SK-MEL-5 (cell line): ENCODE results near the gene RBM19. TPM values are rescaled to one million over a fixed set of nuclear protein-coding genes. Genes with fewer than 3 reads are reported as not detected.

ENCODE experiments used
- DNase-seq: peaks from one replicate; pipeline ENCODE4 v3.0.0-alpha.2; 2016; ENCODE audit warnings: low read depth, low spot score
- in situ Hi-C: cut with HindIII; loops from 2 replicates; pipeline ENCODE4 v1.10.0; 2016; ENCODE audit warnings: low sequenced_read_pairs, high pct_unique_total_duplicates, low pct_unique_long_range_greater_than_20kb
- total RNA-seq: library from RNA; depleted of rRNA; stranded (reverse); fragments of >200 nt; shearing (Covaris generic); gene quantifications from 2 replicates; pipeline ENCODE4 v1.2.3, GENCODE V29; 2014

Gene RBM19
- total RNA-seq, 1 experiment from 2014 or later, result 53.6 TPM

DNA sequence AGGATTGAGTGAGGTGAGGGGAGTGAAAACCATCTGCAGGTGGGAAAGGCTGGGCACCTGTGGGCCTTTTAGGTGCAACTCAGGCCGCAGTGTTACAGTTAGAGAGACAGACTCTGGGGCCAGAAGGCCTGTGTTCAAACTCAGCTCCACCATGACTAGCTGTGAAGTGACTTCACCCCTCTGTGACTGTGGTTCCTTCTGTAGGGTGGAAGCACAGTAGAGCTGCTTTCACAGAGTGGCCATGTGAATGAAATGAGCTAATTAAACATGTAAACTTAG, 25.0 kb downstream of the RBM19 start:
- no peak for DNase-seq
- in situ Hi-C loops, result no loop called here

DNA sequence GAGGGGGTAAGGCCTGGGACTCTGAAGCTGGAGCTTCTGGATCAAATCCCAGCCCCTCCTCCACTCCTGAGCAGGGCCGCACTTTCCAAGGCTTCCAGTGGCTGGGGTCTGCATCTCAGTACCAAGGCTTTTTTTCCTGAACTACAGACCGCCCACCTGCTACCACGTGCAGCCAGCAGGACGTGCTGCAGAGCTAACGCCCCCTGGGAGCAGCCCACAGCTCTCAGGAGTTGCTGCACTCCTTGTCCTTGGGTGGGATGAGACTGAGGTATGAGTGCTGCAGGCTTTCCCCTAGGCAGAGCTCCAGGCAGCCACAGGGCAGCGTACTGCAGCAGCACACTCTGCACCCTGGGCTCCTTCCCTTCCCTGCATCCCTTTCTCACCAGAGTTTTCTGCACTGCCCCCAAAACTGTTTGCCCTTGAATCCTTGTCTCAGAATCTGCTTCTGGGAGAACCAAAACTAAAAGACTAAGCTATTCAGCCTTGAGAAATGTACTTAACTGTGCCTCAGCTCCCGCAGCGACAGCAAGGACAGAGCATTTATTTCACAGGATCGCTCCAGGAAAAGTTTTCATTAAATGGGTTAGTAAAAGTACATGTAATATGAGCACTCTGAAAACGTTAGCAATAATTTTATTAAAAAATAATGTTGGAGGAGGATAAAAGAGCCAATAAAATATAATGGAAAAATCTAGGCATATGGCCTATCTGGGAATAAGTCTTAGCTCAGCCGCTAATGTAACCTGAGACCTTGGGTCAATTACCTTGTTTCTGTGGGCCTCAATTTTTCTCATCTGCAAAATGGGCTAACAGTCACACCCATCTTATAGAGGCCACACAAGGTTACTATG, 25.5 kb downstream of the RBM19 start:
- in situ Hi-C loops, result no loop called here
- DNase-seq, result no peak

GRCh38 chr12:113939867-113940266, 26.3 kb downstream of the RBM19 start:
- DNase-seq, result no peak
- in situ Hi-C loops, result no loop called here

- DNase-seq, result no peak
- in situ Hi-C loops, result no loop called here
Observed at GRCh38 chr12:113938471-113938870, 27.7 kb downstream of the RBM19 start.

- in situ Hi-C loops, result no loop called here
Observed at GRCh38 chr12:113936460-113936859, 29.7 kb downstream of the RBM19 start.

GRCh38 chr12:113935459-113935858, 30.7 kb downstream of the RBM19 start:
- in situ Hi-C loops, result no loop called here
- DNase-seq, result no peak

More at GRCh38 chr12:113936460-113936859, 29.7 kb downstream of the RBM19 start:
- DNase-seq, result peak; percentile 32

DNA sequence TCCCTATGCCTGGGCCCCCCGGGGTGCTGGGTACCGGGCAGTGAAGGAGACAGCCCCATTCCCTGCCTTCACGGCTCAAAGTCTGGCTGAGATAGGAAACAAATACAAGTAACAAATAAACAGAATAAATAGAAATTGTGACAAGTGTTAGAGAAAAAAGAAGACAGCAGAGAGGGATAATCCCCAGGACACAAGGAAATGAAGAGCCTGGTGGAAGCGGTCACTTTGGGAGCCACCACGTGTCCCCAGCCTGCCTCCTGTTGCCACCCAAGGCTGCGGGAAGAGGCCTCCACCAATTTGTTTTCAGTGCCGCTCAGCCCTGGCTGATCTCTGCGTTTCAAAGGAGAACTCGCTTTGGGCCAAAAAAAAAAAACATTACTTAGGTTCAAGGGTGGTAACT, 31.2 kb downstream of the RBM19 start:
- in situ Hi-C loops, result no loop called here
- no peak for DNase-seq

DNA sequence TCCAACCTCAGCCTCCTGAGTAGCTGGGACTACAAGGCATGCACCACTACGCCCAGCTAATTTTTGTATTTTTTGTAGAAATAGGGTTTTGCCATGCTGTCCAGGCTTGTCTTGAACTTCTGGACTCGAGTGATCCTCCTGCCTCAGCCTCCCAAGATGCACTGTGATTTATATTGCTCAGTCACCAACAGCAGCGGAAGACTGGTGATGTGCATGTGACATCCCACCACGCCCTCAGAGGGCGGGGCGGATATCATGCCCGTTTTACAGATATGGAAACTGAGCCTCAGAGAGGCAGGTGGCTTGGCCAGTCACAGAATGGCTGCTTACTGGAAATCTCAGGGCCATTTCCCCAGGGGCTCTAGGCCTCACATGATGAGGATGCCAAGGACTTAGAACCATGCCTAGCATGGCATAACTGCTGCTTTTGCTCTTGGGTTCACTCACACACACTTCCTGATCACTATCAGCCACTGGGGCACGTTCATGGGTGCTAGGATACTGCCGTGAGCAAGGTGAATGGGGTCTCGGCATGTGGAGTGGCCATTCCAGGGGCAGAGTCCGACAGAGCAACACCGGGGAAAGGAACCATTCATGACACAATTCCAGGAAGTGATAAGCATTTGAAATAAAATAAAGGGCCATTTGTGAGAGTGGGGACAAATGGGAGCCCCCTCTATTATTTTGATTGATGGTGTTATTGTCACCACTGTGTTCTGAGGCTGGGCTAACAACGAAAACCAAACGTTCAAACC, 31.9 kb downstream of the RBM19 start:
- in situ Hi-C loops, result no loop called here
- DNase-seq, result no peak

GRCh38 chr12:113933201-113933786, 32.8 kb downstream of the RBM19 start:
- peak; percentile 91 for DNase-seq

DNA sequence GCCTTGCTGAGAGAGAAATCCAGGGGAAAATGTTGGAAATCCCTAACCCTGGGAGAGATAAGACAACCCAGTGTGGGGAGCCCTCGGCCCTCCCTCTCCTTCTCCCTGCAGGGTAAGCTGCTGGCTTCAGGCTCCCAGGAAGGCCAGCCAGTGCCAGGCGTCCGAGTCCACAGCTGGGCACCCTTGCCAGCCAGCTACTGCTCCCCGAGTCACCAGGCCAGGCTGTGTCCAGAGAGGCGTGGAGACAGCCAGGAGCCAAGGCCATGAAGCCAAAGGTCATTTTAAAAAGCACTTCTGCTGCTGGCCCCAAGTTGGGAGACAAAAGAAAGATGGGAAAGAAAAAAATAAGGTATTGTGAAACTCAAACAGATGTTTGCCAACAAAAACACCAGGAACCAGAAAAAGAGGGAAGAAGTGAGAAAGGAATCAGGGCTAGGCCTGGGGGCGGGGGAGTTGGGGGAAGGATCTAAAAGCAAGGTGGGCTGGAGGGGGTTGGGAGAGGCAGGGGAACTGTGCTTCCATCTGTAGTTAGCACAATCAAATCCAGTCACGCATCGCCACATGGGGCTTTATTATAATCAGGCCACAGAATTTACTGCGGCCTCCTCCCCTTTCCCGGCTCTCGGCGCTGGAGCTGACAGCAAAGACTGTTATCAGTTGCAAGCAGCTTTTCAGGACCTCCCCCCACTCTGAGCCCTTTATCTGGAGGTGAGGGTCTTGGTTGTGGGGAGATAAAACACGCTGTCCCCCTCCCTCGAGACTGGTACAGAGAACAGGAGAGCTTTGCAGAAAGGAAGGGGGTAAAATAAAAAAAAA, 33.5 kb downstream of the RBM19 start:
- no peak for DNase-seq
- in situ Hi-C loops, result no loop called here

More at GRCh38 chr12:113933201-113933786, 32.8 kb downstream of the RBM19 start:
- in situ Hi-C loops, result no loop called here

DNA sequence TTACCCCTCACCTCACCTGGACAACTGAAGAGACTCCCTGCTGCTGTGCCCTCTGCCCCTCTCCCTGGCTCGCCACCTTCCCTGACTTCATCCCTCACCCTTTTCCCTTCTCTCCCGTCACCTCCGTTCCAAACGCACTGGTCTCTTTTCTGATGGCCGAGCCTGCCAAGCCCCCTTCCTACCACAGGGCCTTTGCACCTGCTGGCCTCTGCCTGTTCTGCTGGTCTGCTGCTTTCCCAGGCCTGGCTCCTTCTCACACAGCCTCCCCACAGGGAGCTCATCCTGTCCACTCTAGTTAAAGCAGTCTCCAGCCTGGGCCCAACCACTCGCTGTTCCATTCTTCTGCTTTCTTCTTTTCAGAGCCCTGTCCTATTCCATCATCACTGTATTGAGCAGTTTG, 34.6 kb downstream of the RBM19 start:
- DNase-seq, result no peak
- in situ Hi-C loops, result no loop called here

DNA sequence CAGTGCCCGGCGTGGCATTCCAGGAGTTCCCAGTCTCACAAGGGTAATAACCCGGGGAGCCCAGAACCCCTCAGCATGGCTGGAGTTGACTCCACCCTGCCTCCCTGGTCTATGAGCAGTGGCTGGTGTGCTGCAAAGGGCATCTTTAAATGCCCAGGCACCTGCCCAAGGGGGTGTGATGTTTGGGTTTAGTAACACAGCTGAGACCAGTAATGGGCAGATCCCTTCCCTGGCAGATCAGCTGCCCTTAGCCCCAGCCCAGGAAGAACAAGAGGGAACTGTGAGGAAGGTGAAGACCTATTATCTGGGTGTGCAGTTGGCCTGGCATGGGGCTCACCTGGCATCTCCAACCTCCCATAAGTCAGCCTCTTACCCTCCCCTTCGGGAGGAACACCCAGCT, 35.9 kb downstream of the RBM19 start:
- in situ Hi-C loops, result no loop called here
- DNase-seq, result no peak

- no peak for DNase-seq
Observed at GRCh38 chr12:113929312-113929989, 36.7 kb downstream of the RBM19 start.

DNA sequence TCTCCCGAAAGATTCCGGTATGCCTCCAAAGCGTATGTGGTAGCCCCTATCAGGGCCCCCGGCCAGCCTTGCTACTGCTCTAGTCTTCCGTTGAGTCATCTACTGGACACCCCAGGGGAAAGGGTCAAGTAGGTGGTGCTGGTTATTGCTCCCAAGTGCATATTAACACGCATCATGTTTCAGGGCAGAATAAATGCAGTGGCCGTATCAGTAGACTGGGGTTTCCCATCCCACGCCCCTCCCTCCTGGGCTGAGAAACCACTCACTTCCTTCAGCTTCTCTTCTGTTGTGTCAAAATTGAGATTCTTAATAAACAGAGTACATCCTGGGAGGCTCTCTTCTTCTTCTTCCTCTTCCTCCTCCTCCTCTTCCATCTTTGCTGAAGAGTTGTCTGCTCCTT, 39.3 kb downstream of the RBM19 start:
- in situ Hi-C loops, result no loop called here
- DNase-seq, result no peak

More at GRCh38 chr12:113929312-113929989, 36.7 kb downstream of the RBM19 start:
- in situ Hi-C loops, result no loop called here

DNA sequence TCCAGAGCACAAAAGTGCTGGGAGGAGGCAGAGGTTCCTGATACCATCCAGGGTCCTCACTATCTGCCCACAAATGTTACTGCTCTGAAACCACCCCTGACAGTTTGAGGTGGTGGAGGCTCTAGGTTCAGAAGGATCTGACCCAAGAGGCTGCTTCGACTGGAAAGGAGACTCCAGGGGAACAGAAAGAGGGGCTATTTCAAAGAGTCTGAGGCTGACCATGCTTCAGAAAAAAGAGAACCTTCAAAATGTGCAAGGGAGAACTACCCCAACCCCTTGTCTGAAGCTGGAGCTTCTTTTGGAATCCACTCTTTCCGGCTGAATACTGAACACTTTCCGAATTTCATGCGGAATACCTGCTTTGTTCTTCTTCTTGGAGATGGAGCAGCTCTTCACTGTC, 41.8 kb downstream of the RBM19 start:
- in situ Hi-C loops, result no loop called here

DNA sequence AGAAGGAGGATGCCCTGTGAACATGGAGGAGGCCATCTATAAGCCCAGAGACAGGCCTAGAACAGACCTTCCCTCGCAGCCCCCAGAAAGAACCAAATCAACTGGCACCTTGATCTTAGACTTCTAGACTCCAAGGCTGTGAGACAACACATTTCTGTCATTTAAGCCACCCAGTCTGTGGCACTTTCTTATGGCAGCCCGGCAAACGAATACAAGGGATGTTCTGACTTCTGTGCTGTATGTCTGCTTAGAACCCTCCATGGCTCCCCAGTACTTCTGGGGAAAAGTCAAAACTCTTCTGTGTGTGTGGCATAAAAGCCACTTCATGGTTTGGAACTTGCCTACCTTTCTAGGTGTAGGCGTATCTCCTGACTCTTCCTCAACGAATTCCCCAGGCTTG, 42.9 kb downstream of the RBM19 start:
- in situ Hi-C loops, result no loop called here
- no peak for DNase-seq

More for the DNA sequence above, 41.8 kb downstream of the RBM19 start:
- no peak for DNase-seq

DNA sequence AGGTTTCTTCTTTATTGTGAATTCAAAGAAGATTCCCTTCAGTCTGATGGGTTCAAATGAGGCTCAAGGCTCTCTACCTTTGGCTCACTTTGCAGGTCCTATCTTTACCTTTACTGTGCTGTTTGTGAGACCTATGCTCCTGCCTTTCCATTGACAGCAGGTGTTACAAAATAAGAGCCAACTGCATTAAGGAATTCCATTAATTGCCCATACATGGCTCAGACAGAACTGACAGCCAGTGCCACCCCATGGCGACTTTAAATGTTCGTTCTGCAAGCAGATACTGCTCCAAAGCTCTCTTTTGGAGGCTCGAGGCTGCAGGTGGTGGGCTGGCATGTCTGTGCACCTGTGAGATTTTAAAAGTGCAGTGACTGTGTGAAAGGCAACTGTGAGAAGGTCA, 44.7 kb downstream of the RBM19 start:
- DNase-seq, result no peak
- in situ Hi-C loops, result no loop called here
